B cell (primary cell): ENCODE results near the gene BRICD5.

Experiments
- CTCF ChIP-seq: fragments of 200-600 bp; IDR thresholded peaks from one replicate; pipeline ENCODE4 v1.8.0; 2022; ENCODE audit warnings: antibody characterized with exemption, mild to moderate bottlenecking
- EZH2 ChIP-seq: IDR thresholded peaks from 2 replicates; pipeline ENCODE4 v1.6.1; 2012; ENCODE audit warnings: borderline replicate concordance, low read depth, mild to moderate bottlenecking, moderate library complexity, low read length; ENCODE audit not compliant: insufficient read depth, poor library complexity, severe bottlenecking

GRCh38 chr16:2231016-2231931, 20.6 kb upstream of the BRICD5 start:
- TF ChIP-seq CTCF (no peak), EZH2 (no peak)
